Activated CD4-positive, alpha-beta T cell treated with anti-CD3 and anti-CD28 coated beads for 24 hours (primary cell): ENCODE results near the gene TMEM255A.

Experiments
- DNase-seq, 2 donors: peaks; one replicate each; pipeline ENCODE4 v3.0.0-alpha.2; 2020; ENCODE audit warnings: low read depth in 2 of 2

TMEM255A gene

GRCh38 chrX:120308558-120308957 is 2.7 kb downstream of the TMEM255A start:
- no peak for DNase-seq

- DNase-seq = no peak
Observed at GRCh38 chrX:120306630-120307029, 4.6 kb downstream of the TMEM255A start.

DNA sequence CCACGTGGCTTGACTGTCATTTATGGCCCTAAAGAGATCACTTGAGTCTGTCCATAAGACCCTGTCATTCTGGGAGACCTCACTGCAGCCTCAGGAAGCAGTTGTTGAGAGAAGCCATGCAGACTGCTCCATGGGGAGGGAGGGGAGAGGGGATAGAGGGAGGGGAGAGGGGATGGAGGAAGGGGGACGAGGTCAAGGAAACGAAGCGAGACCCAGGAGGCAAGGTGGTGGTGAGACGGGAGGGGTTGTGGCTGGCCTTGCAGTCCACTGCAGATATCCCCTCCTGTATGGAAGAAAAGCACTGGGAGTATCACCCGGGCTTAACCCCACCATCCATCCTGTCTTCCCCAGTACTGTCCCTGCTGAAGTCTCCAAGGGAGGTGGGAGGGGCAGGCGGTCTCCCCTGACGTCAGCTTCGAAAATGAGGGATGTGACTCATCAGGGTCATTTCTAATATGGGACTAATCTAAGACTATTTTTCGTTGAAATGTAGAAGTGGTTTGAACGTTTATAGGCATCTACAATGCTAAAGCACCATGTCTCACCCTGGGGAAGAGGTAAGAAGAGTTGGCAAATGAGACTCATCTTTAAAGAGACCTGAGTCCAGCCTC is 5.6 kb downstream of the TMEM255A start:
- DNase-seq = no peak

DNA sequence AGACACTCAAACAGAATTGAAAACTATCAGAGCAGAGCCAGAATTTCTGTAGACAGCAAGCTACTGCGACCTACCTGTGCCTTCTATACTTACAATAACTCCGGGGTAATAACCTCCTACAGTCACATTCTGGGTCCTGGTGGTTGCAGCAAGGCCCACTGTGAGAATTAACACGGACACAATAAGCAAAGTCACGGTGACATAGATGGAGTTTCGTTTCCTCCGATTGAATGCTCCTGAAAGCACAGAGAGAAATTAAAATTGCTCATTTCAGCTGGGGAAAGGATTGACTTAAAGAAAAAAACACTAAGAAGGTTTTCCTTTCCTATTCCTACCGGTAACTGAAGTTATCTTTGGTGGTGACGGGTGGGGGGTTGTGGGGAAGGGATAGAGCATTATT is 7.0 kb downstream of the TMEM255A start:
- no peak for DNase-seq

DNA sequence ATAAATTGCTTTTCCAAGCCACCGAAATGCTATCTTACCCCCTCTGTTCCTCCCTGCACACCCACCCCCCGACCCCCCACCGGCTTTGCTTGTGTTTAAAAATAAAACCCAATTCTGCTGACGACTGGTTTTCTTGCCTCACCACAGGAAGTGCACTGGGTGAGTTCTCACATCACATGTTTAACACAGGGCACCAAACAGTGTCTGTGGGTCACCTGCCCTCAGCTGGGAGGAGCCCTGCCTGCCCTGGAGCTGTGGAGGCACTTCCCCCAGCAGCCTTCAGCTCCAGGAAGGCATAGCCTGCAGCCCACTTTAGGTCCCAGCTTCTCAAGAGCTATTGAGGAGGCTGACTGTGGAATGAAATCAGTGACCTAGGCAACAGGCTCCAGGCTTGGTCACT is 8.8 kb downstream of the TMEM255A start:
- DNase-seq = no peak

DNA sequence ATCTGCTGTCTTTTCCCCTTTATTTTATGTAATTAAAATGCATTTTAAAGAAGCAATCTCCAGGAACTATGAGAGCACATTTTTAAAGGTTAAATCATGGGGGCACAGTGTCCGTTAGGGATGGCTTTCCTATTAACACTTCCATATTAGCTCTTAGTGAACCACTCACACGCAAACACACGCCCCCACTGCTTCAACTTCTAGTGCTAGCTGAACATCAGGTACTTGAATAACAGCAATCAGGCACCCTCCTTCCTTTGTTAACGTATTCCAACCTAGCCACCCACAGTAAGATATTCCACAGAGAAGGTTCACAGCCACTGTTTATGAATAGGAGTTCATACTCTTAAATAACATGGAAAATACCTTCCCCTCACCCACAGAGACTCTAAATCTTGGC is 9.3 kb downstream of the TMEM255A start:
- no peak for DNase-seq

DNA sequence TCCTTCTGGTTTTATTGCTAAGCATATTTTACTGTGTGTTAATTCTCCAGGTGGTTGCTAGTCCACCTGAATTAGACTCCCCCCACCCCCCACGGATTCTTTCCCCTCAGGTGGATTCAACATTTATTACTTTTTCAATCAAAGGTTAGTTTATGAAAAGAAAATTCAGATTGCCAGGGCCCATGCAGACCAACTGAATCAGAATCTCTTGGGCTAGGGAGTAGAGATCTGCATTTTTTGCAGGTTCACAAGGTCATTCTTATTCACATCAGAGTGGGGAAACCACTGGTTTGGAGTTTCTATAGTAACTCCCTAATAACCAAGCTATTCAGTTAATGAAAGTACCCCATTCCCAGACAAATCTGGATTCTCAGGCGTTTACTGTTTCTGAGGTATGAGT is 9.8 kb downstream of the TMEM255A start:
- DNase-seq = no peak

DNA sequence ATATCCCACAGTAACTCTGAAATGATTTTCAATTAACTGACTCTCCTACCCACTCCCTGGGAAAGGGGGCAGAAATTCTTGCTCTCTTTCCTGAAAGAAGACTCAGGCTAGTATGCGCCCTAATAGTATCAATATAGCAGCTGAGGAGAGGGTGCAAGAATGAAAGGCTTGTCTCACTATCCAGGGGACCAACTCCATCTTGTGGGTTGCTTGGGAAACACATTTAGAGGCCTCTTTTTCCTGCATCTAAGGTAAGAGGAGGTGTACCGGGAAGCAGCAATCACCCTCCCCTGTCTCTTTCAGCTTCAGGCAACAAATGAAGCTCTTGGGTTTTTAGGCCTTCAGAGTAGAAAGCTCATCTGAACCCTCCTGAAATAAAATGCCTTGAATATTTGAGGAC is 11.3 kb downstream of the TMEM255A start:
- no peak for DNase-seq

- no peak for DNase-seq
Observed at GRCh38 chrX:120297923-120298322, 13.3 kb downstream of the TMEM255A start.

DNA sequence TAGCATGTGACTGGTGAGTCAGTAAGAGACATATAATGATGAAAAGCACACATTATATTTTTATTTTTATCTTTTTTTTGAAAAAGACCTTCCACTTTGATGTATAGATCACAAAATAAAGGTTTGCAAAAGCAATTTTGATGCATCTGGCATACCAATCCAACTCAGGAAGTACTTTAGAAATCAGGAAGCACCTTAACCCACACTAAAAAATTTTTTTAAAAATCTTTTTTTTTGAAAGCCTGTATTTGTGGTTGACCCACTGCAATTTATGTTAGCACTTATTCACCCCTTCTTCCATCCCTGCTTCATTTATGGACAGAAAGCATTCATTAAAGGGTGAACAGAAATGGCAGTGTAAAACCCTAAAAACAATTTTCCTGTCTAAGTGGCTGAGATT is 16.6 kb downstream of the TMEM255A start:
- no peak for DNase-seq

- no peak for DNase-seq
Observed at GRCh38 chrX:120293015-120293414, 18.2 kb downstream of the TMEM255A start.

DNA sequence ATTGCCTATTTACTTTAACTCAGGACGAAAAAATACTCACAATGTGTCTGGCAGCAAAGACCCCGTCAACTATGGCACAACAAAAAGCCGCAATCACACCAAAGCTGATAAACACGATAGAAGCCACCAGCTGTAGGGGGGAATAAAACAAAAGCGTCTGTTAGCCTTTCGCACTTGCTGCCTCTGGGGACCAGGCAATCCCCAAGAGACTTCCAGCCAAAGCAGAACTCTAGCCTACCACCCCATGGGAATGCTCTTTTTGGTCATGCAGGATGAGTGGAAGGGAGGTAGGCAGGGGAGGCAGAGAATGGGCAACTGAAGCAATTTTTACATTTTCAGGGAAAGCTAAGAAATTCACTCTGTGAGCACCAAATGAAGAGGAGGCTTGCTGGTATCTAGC is 20.1 kb downstream of the TMEM255A start:
- DNase-seq = no peak

- no peak for DNase-seq
Observed at GRCh38 chrX:120290107-120290506, 21.2 kb downstream of the TMEM255A start.

GRCh38 chrX:120287513-120288112 is 23.6 kb downstream of the TMEM255A start:
- DNase-seq = no peak

DNA sequence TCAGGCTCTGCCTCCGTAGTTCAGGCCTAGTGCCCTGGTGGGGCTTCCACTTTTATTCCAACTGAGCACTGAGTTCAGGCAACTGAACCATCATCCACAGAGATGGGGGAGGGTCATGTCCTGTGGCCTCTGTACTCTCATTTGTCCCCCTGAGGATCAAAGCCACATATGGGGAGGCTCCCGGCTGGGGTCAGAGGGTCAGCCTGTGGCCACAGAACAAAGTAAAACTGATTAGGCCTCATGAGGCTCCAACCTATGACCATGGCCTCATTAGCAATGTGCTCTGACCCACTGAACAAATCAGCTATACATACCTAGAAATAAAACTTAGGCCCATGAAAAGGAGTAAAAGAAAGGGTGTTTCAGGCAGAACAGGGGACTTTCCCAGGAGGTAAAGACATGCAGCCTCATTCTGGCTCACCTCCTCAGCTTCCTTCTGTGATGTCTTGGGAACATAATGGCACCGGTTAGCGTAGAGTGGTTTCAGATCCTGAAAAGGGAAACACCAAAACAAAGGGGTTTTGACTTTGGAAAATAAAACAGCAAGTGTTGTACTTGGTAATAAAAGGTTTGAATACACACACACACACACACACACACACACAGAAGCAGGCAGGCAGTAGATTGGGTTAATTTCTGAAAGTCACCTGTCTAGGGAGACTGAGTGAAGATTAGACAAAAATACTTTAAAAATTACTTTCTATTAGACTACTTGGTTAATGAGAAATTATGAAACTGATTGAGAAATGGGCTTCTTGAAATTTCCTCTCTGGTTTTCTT is 24.3 kb downstream of the TMEM255A start:
- DNase-seq = no peak

GRCh38 chrX:120282697-120283096 is 28.6 kb downstream of the TMEM255A start:
- DNase-seq = no peak

DNA sequence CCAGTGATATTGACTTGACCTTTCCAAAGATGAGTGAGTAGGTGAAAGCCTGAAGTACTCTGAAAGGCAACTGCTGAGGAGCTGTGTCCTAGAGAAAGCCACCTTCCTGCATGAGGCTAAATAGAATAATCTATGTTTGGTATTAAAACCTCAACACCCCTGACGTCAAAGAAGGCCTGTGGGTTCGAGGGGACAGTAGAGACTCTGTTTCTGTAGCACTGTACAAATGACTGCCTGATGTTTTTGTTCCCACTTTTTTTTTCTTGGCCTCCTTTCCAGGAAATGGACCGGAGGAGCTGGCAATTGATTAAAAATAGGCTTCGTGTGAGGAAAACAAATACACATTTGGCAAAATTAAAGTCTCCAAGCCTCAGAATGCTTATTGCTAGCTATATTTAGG is 29.5 kb downstream of the TMEM255A start:
- no peak for DNase-seq

GRCh38 chrX:120281021-120281624 is 30.1 kb downstream of the TMEM255A start:
- DNase-seq = no peak

DNA sequence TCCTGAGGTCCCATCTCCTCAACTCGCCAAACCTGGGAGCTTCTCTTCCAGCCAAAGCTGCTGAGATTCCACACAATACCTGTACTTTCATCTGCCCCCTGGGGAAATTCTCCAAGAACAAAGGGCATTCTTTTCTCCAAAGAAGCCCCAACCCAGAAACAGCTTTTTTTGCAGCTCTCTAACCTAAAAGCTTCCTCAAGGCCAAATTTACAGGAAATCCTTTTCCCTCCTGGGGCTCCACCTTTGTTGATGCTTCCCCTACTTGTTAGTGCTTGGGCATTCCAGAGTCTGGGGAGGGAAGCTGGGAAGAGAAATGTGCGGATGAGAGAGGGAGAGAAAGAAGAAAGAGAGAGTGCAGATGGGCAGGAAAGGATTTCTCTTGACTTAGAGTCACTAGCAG is 36.3 kb downstream of the TMEM255A start:
- no peak for DNase-seq

- DNase-seq = no peak
Observed at GRCh38 chrX:120274145-120274544, 37.1 kb downstream of the TMEM255A start.

DNA sequence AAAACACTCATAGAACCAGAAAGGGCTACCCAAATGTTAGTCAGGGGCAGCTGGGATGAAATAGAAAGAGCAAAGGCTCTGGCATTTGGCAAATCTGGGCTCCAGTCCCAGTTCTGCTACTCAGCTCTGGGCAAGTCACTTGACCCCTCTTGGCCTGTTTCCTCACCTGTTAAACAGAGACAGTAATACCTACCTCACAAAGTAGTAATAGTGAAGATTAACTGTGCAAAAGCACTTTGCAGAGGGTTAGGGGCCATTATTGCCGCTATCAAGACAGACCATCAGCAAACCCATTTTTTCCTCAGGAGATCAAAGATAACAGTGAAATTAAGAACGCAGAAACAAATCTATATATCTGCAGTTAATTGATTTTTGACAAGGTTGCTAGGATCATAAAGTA is 40.0 kb downstream of the TMEM255A start:
- DNase-seq = no peak

DNA sequence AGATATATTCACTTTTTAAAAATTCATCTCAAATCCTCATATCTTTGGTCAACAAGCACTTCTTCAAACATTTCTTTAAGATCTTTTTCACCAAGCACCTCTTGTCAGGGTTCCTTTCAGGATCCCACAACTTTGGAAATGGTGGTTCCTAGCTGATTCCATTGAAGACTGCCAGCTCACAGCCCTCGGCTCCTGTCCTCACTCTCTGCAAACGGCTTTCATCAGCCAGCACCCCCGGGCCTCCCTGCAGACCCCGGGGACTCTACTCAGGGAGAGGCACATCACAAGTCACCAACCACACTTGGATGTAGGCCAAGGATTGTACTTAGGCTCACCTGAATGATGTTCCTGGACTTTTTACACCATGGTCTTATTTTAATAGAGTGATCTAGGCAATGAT is 40.7 kb downstream of the TMEM255A start:
- DNase-seq = no peak
